ENCODE results near the gene SCAP. TPM values are rescaled to one million over a fixed set of nuclear protein-coding genes. Genes with fewer than 3 reads are reported as not detected.

The SCAP gene
- total RNA-seq, 1 donor = 81.4 TPM

DNA sequence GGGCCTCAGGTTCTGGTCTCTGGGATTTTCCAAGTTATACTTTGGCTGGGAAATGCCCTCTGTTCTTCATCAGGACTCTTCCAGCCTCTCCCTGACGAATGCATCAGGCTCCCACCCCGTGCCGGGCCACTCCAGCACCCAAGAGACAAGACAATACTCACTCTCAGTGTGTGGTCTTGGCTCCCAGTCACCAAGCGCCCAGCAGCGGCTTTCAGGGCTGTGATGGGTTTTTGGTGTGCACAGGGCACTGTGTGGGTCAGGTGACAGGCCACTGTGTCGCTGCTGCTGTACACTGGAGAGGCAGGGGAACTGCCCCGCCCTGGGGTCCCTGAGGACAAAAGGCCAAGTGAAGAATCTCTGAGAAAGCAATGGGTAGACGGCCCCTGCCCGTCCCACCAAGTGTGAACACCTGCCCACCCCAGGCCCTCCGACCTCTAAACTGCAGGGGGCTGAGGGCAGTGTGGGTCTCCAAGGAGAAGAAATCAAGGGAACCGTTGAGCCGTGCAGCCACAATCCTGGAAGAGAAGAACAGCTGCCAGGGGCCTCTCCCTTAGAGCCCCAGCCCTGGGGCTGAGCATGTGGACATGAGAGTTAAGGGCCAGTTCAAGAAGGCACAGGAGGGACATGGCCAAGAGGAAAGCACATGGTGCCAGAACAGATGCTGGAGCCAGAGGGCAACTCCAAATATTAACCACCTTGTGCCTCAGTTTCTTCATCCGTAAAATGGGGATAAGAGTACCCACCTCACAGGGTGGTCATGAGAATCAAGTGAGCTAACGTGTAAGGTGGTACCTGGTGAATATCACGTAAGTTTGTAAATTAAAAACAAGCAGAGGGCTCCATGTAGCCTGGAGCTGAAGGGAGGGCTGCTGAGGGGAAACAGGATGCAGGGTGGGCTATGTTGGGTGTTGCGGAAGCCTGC, 60.8 kb downstream of the SCAP start:
- TF ChIP-seq, protein P1, sequence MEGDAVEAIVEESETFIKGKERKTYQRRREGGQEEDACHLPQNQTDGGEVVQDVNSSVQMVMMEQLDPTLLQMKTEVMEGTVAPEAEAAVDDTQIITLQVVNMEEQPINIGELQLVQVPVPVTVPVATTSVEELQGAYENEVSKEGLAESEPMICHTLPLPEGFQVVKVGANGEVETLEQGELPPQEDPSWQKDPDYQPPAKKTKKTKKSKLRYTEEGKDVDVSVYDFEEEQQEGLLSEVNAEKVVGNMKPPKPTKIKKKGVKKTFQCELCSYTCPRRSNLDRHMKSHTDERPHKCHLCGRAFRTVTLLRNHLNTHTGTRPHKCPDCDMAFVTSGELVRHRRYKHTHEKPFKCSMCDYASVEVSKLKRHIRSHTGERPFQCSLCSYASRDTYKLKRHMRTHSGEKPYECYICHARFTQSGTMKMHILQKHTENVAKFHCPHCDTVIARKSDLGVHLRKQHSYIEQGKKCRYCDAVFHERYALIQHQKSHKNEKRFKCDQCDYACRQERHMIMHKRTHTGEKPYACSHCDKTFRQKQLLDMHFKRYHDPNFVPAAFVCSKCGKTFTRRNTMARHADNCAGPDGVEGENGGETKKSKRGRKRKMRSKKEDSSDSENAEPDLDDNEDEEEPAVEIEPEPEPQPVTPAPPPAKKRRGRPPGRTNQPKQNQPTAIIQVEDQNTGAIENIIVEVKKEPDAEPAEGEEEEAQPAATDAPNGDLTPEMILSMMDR (IDR thresholded peaks at IDR 0.05; ENCODE audit: extremely low read depth, low read depth, low read length) = no peak
- H3K4me1 ChIP-seq (ENCODE audit: insufficient read depth, low read length) = no peaks in the 10 kb centered on the region
- H3K4me2 ChIP-seq (ENCODE audit: insufficient read depth, low read length) = no peak overlapping the region
- H3K36me3 ChIP-seq (ENCODE audit: insufficient read depth, low read length) = peaks cover 40% of the 10 kb centered on the region
- H4K20me1 ChIP-seq (ENCODE audit: insufficient read depth, low read length) = peaks cover 7% of the 10 kb centered on the region
- H2AFZ ChIP-seq (ENCODE audit: low read length) = no peak overlapping the region
- H3K27ac ChIP-seq (ENCODE audit: low read depth, low read length) = no peak overlapping the region
- no peaks in the 10 kb centered on the region for H3K79me2 ChIP-seq (ENCODE audit: insufficient read depth, low read length)
- DNase-seq (ENCODE audit: insufficient read length, low spot score, missing footprints) = peak; percentile 90
- H3K4me3 ChIP-seq (ENCODE audit: insufficient read depth, low read length) = no peak overlapping the region
- H3K9me3 ChIP-seq (ENCODE audit: low read depth, low read length) = no peaks in the 10 kb centered on the region
- H3K27me3 ChIP-seq (ENCODE audit: insufficient read depth, low read length) = no peaks in the 10 kb centered on the region

DNA sequence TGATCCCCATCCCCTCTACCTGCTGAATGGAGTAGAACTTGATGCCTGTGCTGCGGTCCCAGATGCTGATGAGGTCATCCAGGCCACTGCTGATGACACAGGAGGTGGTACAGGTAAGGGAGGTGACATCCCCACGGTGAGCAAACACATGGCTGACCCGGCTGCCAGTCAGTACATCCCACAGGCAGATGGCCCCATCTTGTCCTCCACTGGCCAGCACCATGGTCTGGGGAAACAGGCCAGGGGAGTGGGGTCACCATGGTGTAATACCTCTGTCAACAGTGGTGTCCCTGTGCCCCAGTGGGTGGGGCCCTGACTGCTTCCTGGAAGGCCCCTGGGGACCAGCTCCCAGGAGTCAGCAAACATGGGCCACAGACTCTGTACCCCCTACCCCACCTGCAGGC, 61.6 kb downstream of the SCAP start:
- no peaks in the 10 kb centered on the region for H3K4me1 ChIP-seq (ENCODE audit: insufficient read depth, low read length)
- no peak overlapping the region for H3K27ac ChIP-seq (ENCODE audit: low read depth, low read length)
- H3K27me3 ChIP-seq (ENCODE audit: insufficient read depth, low read length) = no peaks in the 10 kb centered on the region
- peaks cover 7% of the 10 kb centered on the region for H4K20me1 ChIP-seq (ENCODE audit: insufficient read depth, low read length)
- peaks cover 39% of the 10 kb centered on the region for H3K36me3 ChIP-seq (ENCODE audit: insufficient read depth, low read length)
- no peaks in the 10 kb centered on the region for H3K9me3 ChIP-seq (ENCODE audit: low read depth, low read length)
- TF ChIP-seq, protein P1 (IDR thresholded peaks at IDR 0.05; ENCODE audit: extremely low read depth, low read depth, low read length) = no peak
- H3K79me2 ChIP-seq (ENCODE audit: insufficient read depth, low read length) = no peaks in the 10 kb centered on the region
- no peak overlapping the region for H2AFZ ChIP-seq (ENCODE audit: low read length)
- peak; percentile 87 for DNase-seq (ENCODE audit: insufficient read length, low spot score, missing footprints)
- H3K4me3 ChIP-seq (ENCODE audit: insufficient read depth, low read length) = no peak overlapping the region
- no peak overlapping the region for H3K4me2 ChIP-seq (ENCODE audit: insufficient read depth, low read length)

DNA sequence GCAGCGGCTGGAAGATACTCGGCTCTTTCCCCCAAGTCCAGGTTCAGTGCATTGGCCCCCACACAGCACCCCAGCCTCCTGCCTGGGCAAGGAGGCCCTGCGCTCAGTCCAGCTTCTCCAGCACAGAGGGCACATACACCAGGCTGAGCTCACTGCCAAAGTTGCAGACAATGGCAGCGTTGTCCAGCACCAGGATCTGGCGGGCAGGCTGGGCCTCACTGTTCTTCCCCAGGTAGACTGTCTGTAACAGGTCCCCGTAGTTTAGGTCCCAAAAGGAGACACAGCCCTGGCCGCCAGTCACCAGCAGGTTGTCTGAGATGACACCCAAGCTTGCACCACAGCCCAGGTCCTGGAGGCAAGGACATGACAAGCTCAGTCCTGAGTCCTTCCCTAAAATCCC, 62.0 kb downstream of the SCAP start:
- no peak overlapping the region for H3K4me3 ChIP-seq (ENCODE audit: insufficient read depth, low read length)
- no peak overlapping the region for H2AFZ ChIP-seq (ENCODE audit: low read length)
- no peaks in the 10 kb centered on the region for H3K4me1 ChIP-seq (ENCODE audit: insufficient read depth, low read length)
- H3K79me2 ChIP-seq (ENCODE audit: insufficient read depth, low read length) = no peaks in the 10 kb centered on the region
- peak; percentile 88 for DNase-seq (ENCODE audit: insufficient read length, low spot score, missing footprints)
- no peak overlapping the region for H3K4me2 ChIP-seq (ENCODE audit: insufficient read depth, low read length)
- peaks cover 39% of the 10 kb centered on the region for H3K36me3 ChIP-seq (ENCODE audit: insufficient read depth, low read length)
- no peaks in the 10 kb centered on the region for H3K27me3 ChIP-seq (ENCODE audit: insufficient read depth, low read length)
- peaks cover 7% of the 10 kb centered on the region for H4K20me1 ChIP-seq (ENCODE audit: insufficient read depth, low read length)
- H3K27ac ChIP-seq (ENCODE audit: low read depth, low read length) = no peak overlapping the region
- TF ChIP-seq, protein P1 (IDR thresholded peaks at IDR 0.05; ENCODE audit: extremely low read depth, low read depth, low read length) = no peak
- no peaks in the 10 kb centered on the region for H3K9me3 ChIP-seq (ENCODE audit: low read depth, low read length)

DNA sequence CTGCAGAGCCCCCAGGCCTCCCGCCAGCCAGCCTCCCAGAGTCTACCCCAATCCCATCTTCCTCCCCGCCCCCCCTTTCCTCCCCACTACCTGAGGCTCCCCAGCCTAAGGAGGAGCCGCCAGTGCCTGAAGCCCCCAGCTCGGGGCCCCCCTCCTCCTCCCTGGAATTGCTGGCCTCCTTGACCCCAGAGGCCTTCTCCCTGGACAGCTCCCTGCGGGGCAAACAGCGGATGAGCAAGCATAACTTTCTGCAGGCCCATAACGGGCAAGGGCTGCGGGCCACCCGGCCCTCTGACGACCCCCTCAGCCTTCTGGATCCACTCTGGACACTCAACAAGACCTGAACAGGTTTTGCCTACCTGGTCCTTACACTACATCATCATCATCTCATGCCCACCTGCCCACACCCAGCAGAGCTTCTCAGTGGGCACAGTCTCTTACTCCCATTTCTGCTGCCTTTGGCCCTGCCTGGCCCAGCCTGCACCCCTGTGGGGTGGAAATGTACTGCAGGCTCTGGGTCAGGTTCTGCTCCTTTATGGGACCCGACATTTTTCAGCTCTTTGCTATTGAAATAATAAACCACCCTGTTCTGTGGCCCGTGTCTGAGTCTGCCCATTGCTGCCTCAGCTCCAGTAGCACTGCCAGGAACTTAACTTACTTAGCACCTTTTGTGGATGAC, 62.8 kb downstream of the SCAP start:
- Histone ChIP-seq H3K4me2 (ENCODE audit: insufficient read depth, low read length) (no peak overlapping the region), H3K27me3 (ENCODE audit: insufficient read depth, low read length) (no peaks in the 10 kb centered on the region), H3K36me3 (ENCODE audit: insufficient read depth, low read length) (peaks cover 46% of the 10 kb centered on the region), H3K4me1 (ENCODE audit: insufficient read depth, low read length) (no peaks in the 10 kb centered on the region), H4K20me1 (ENCODE audit: insufficient read depth, low read length) (peaks cover 7% of the 10 kb centered on the region), H3K79me2 (ENCODE audit: insufficient read depth, low read length) (no peaks in the 10 kb centered on the region), H3K27ac (ENCODE audit: low read depth, low read length) (no peak overlapping the region), H3K4me3 (ENCODE audit: insufficient read depth, low read length) (no peak overlapping the region), H2AFZ (ENCODE audit: low read length) (no peak overlapping the region), H3K9me3 (ENCODE audit: low read depth, low read length) (no peaks in the 10 kb centered on the region)
- DNase-seq (ENCODE audit: insufficient read length, low spot score, missing footprints) = peak; percentile 81
- TF ChIP-seq, protein P1 (IDR thresholded peaks at IDR 0.05; ENCODE audit: extremely low read depth, low read depth, low read length) = peak; percentile 27
